GM19099 (cell line): ENCODE results near the gene CEP72.
"Not testable (repeated sequence)": the region's sequence is repeated elsewhere in the genome, so short reads cannot be mapped to it uniquely, and the experiment has no call there.

Experiments
- POLR2A ChIP-seq: IDR thresholded peaks from 3 replicates; pipeline ENCODE4 v1.6.1; 2011; ENCODE audit warnings: low read depth; ENCODE audit not compliant: insufficient read length; ENCODE audit errors: extremely low read depth

Gene CEP72

GRCh38 chr5:691817-692528, 79.8 kb downstream of the CEP72 start:
- TF ChIP-seq POLR2A: no peak

- not testable (repeated sequence) for TF ChIP-seq POLR2A
These were observed 81.3 kb downstream of the CEP72 start, which contains the start of gene TPPP for GRCh38 chr5:693271-694041. TPPP (minus strand) TSS chr5:693352; CDS start chr5:678060, 15,292 bp downstream.
